H1 (cell line): ENCODE results near the gene ARHGAP18. TPM values are rescaled to one million over a fixed set of nuclear protein-coding genes. Genes with fewer than 3 reads are reported as not detected.

Source experiments
- CTCF ChIA-PET: fragments of 300-600 bp; sonication (Branson Sonifier 250); formaldehyde crosslinking; loops from one replicate; lab custom pipeline; 2021; ENCODE audit not compliant: partially characterized antibody; lab: Charles Lee
- POLR2A ChIA-PET: fragments of 300-600 bp; sonication (Branson Sonifier 250); formaldehyde crosslinking; loops from one replicate; lab custom pipeline; 2021; ENCODE audit warnings: inconsistent platforms; ENCODE audit not compliant: partially characterized antibody; lab: Charles Lee
- DNase-seq, 2 experiments: peaks; one replicate each; pipeline versions ENCODE4 v3.0.0 to v3.0.0-alpha.2; 2010 to 2022; ENCODE audit warnings: low spot score in 2 of 2, low read depth in 1 of 2, mixed read lengths in 1 of 2
- FAIRE-seq: peaks from 2 replicates; lab custom pipeline; 2011; peaks lifted over from hg19 to GRCh38; lab: Jason Lieb, UNC
- H2AFZ ChIP-seq: 2 replicates; pipeline ENCODE4 v1.8.1; 2012; ENCODE audit warnings: low read length, inconsistent platforms
- H2AK5ac ChIP-seq: 2 replicates; pipeline ENCODE4 v1.6.1; 2013; ENCODE audit warnings: low read depth, low read length
- H2BK120ac ChIP-seq: replicated peaks from 2 replicates; pipeline ENCODE3; 2013; ENCODE audit warnings: low read depth, low read length, inconsistent platforms
- H2BK12ac ChIP-seq: 2 replicates; pipeline ENCODE4 v1.6.1; 2013; ENCODE audit warnings: low read depth, low read length
- H2BK15ac ChIP-seq: 2 replicates; pipeline ENCODE4 v1.6.1; 2013; ENCODE audit warnings: low read length
- H2BK20ac ChIP-seq: 2 replicates; pipeline ENCODE4 v1.6.1; 2013; ENCODE audit warnings: low read length
- H2BK5ac ChIP-seq: 2 replicates; pipeline ENCODE4 v1.6.1; 2013; ENCODE audit warnings: low read depth, low read length
- H3K14ac ChIP-seq: 2 replicates; pipeline ENCODE4 v1.6.1; 2013; ENCODE audit warnings: inconsistent platforms; ENCODE audit not compliant: insufficient read length
- H3K18ac ChIP-seq: 2 replicates; pipeline ENCODE4 v1.6.1; 2013; ENCODE audit warnings: low read length; ENCODE audit errors: extremely low read depth
- H3K23ac ChIP-seq: 2 replicates; pipeline ENCODE4 v1.6.1; 2013; ENCODE audit warnings: inconsistent platforms; ENCODE audit not compliant: insufficient read length
- H3K23me2 ChIP-seq: 2 replicates; pipeline ENCODE4 v1.6.1; 2013; ENCODE audit warnings: low read depth, low read length
- H3K27ac ChIP-seq: 2 replicates; pipeline ENCODE4 v1.6.1; 2011; ENCODE audit warnings: low read depth, low read length, inconsistent platforms
- H3K27me3 ChIP-seq, 4 experiments: replicated peaks in 1 of 4; 1 replicate in 1 of 4; 2 replicates in 3 of 4; pipeline versions ENCODE4 v1.6.1 to v1.8.1; 2011 to 2013; ENCODE audit warnings: low read length in 3 of 4, mild to moderate bottlenecking in 3 of 4, inconsistent platforms in 2 of 4, mixed read lengths in 2 of 4, moderate library complexity in 1 of 4; ENCODE audit not compliant: control insufficient read depth in 3 of 4, insufficient read depth in 3 of 4; ENCODE audit errors: extremely low read depth in 1 of 4
- H3K36me3 ChIP-seq, 4 experiments: 2 replicates each; pipeline versions ENCODE4 v1.6.1 to v1.8.1; 2011 to 2013; ENCODE audit warnings: mild to moderate bottlenecking in 4 of 4, low read length in 3 of 4, moderate library complexity in 2 of 4, control low read depth in 1 of 4, inconsistent platforms in 1 of 4; ENCODE audit not compliant: insufficient read depth in 4 of 4, control insufficient read depth in 2 of 4
- H3K4ac ChIP-seq: replicated peaks from 2 replicates; pipeline ENCODE3; 2013; ENCODE audit warnings: low read length, low read depth, mixed read lengths, inconsistent platforms; ENCODE audit not compliant: insufficient read length
- H3K4me1 ChIP-seq, 4 experiments: replicated peaks in 1 of 4; 1 replicate in 1 of 4; 2 replicates in 3 of 4; pipeline versions ENCODE4 v1.6.1 to v1.8.1; 2011 to 2013; ENCODE audit warnings: low read length in 3 of 4, inconsistent platforms in 2 of 4, mixed read lengths in 1 of 4; ENCODE audit not compliant: insufficient read depth in 4 of 4, control insufficient read depth in 3 of 4
- H3K4me2 ChIP-seq, 2 experiments: 2 replicates each; pipeline versions ENCODE4 v1.6.1 to v1.8.1; 2011 to 2013; ENCODE audit warnings: low read depth in 2 of 2, low read length in 2 of 2, control low read depth in 1 of 2, inconsistent platforms in 1 of 2, mild to moderate bottlenecking in 1 of 2; ENCODE audit not compliant: insufficient read depth in 1 of 2
- H3K4me3 ChIP-seq, 4 experiments: fragments of 200-600, 300-600 bp in 1 of 4; sonication (generic), shearing (Covaris generic), sonication (Bioruptor Twin) in 1 of 4; 2 replicates each; pipeline versions ENCODE4 v1.5.1 to v1.8.1; 2011 to 2016; ENCODE audit warnings: low read length in 4 of 4, low read depth in 3 of 4, control low read depth in 2 of 4, inconsistent platforms in 2 of 4, mild to moderate bottlenecking in 2 of 4, mixed read lengths in 1 of 4, moderate library complexity in 1 of 4; ENCODE audit not compliant: insufficient read depth in 2 of 4; ENCODE audit errors: extremely low read depth in 1 of 4
- H3K56ac ChIP-seq: replicated peaks from 2 replicates; pipeline ENCODE3; 2013; ENCODE audit warnings: low read depth, mild to moderate bottlenecking, mixed read lengths, low read length, inconsistent platforms; ENCODE audit not compliant: insufficient read length
- H3K79me1 ChIP-seq: 2 replicates; pipeline ENCODE4 v1.6.1; 2013; ENCODE audit warnings: low read depth, low read length, control low read depth
- H3K79me2 ChIP-seq, 2 experiments: 2 replicates each; pipeline versions ENCODE4 v1.6.1 to v1.8.1; 2012 to 2013; ENCODE audit warnings: low read length in 2 of 2, mild to moderate bottlenecking in 2 of 2, inconsistent platforms in 1 of 2; ENCODE audit not compliant: insufficient read depth in 2 of 2, control insufficient read depth in 1 of 2
- H3K9ac ChIP-seq, 4 experiments: replicated peaks in 1 of 4; 1 replicate in 1 of 4; 2 replicates in 3 of 4; pipeline versions ENCODE4 v1.6.1 to v1.8.1; 2011 to 2013; ENCODE audit warnings: low read depth in 3 of 4, low read length in 3 of 4, control low read depth in 2 of 4, mild to moderate bottlenecking in 2 of 4, moderate library complexity in 2 of 4, inconsistent platforms in 1 of 4; ENCODE audit errors: extremely low read depth in 1 of 4
- H3K9me3 ChIP-seq, 2 experiments: 2 replicates each; pipeline versions ENCODE4 v1.6.1 to v1.8.1; 2012 to 2013; ENCODE audit warnings: mild to moderate bottlenecking in 2 of 2, moderate library complexity in 2 of 2, control low read depth in 1 of 2, inconsistent platforms in 1 of 2, low read depth in 1 of 2, low read length in 1 of 2, mixed read lengths in 1 of 2; ENCODE audit not compliant: insufficient read depth in 2 of 2
- H4K20me1 ChIP-seq, 2 experiments: replicated peaks in 1 of 2; 2 replicates each; pipeline versions ENCODE3 to v1.8.1; 2011 to 2013; ENCODE audit warnings: inconsistent platforms in 2 of 2, low read length in 2 of 2, mild to moderate bottlenecking in 1 of 2; ENCODE audit not compliant: insufficient read depth in 2 of 2, control insufficient read depth in 1 of 2
- H4K5ac ChIP-seq: 2 replicates; pipeline ENCODE4 v1.6.1; 2013; ENCODE audit warnings: low read length, low read depth, mixed read lengths, inconsistent platforms; ENCODE audit not compliant: insufficient read length
- H4K8ac ChIP-seq: 2 replicates; pipeline ENCODE4 v1.8.0; 2013; ENCODE audit warnings: mild to moderate bottlenecking, moderate library complexity, low read length, inconsistent platforms; ENCODE audit not compliant: insufficient read depth; ENCODE audit errors: extremely low read depth
- H4K91ac ChIP-seq: replicated peaks from 2 replicates; pipeline ENCODE3; 2013; ENCODE audit warnings: low read length, mixed read lengths, inconsistent platforms; ENCODE audit not compliant: insufficient read length
- EP300 ChIP-seq, 2 experiments: IDR thresholded peaks; 1 replicate in 1 of 2; 2 replicates in 1 of 2; pipeline ENCODE4 v1.6.1; 2011 to 2012; ENCODE audit warnings: low read depth in 2 of 2, low read length in 2 of 2, mild to moderate bottlenecking in 2 of 2, borderline replicate concordance in 1 of 2, inconsistent platforms in 1 of 2, moderate library complexity in 1 of 2
- KDM1A ChIP-seq: fragments of 200-600, 300-600 bp; sonication (generic); IDR thresholded peaks from 2 replicates; pipeline ENCODE4 v1.7.1; 2016; ENCODE audit warnings: mild to moderate bottlenecking, low read length, borderline replicate concordance
- POU5F1 ChIP-seq: IDR thresholded peaks from 2 replicates; pipeline ENCODE4 v1.6.1; 2011; ENCODE audit warnings: low read depth, mild to moderate bottlenecking, low read length, moderate library complexity
- RAD21 ChIP-seq, 2 experiments: IDR thresholded peaks in 1 of 2; conservative IDR thresholded peaks in 1 of 2; 2 replicates each; pipeline ENCODE4 v1.6.1; 2011; ENCODE audit warnings: low read depth in 2 of 2, low read length in 2 of 2, improper control_type of control experiment in 1 of 2, inconsistent platforms in 1 of 2, mild to moderate bottlenecking in 1 of 2, moderate library complexity in 1 of 2
- RXRA ChIP-seq: IDR thresholded peaks from 2 replicates; pipeline ENCODE4 v1.6.1; 2011; ENCODE audit warnings: low read depth, mild to moderate bottlenecking, low read length, moderate library complexity; ENCODE audit not compliant: insufficient read depth
- SIN3A ChIP-seq, 2 experiments: IDR thresholded peaks in 1 of 2; conservative IDR thresholded peaks in 1 of 2; 2 replicates each; pipeline ENCODE4 v1.6.1; 2011 to 2012; ENCODE audit warnings: low read length in 2 of 2, improper control_type of control experiment in 1 of 2, low read depth in 1 of 2, mild to moderate bottlenecking in 1 of 2
- SRF ChIP-seq: IDR thresholded peaks from 2 replicates; pipeline ENCODE4 v1.6.1; 2011; ENCODE audit warnings: mild to moderate bottlenecking, low read depth, low read length, moderate library complexity
- TAF1 ChIP-seq: IDR thresholded peaks from 2 replicates; pipeline ENCODE4 v1.6.1; 2011; ENCODE audit warnings: mild to moderate bottlenecking, low read depth, low read length
- USF2 ChIP-seq: IDR thresholded peaks from 2 replicates; pipeline ENCODE4 v1.6.1; 2011; ENCODE audit warnings: low read length, improper control_type of control experiment
- WGBS, 2 experiments: shearing (Covaris generic) in 1 of 2; methylation state at CpG; one replicate each; pipeline versions ENCODE4 v1.1.6 to v1.1.7; 2013 to 2015; ENCODE audit warnings: low lambda C conversion rate in 2 of 2, mixed read lengths in 2 of 2, inconsistent platforms in 1 of 2, low coverage in 1 of 2, missing lambda C conversion rate in 1 of 2; ENCODE audit not compliant: insufficient replicate concordance in 2 of 2, insufficient coverage in 1 of 2, insufficient read length in 1 of 2; ENCODE audit errors: extremely low coverage in 1 of 2, missing lambda C conversion rate in 1 of 2; 5-methylcytosine and 5-hydroxymethylcytosine counted together
- polyA plus RNA-seq, 7 experiments: library from polyadenylated mRNA; depleted of rRNA in 3 of 7; stranded (reverse) in 5 of 7; unstranded in 2 of 7; fragments of >200 nt in 5 of 7; fragments of 200-250 nt in 2 of 7; gene quantifications; 1 replicate in 5 of 7; 2 replicates in 1 of 7; 4 replicates in 1 of 7; pipeline versions ENCODE4 v1.2.1 to v1.2.3, GENCODE V29; 2011 to 2013; ENCODE audit warnings: missing spikeins in 2 of 7, mixed read lengths in 2 of 7
- total RNA-seq: library from RNA; stranded (reverse); fragmentation: NEBNext Ultra II Directional; extraction: Animal tissue kit (Norgen Biotek cat#: 25700); gene quantifications from 2 replicates; pipeline ENCODE4 v1.2.1, GENCODE V29; 2021

Gene ARHGAP18
- total and polyA plus RNA-seq, 2 of the 8 experiments (the other 6 are each of a cell fraction or from before 2014, with no cell fraction given): 0.83 to 4.5 TPM

- H3K4me2 ChIP-seq: no peak overlapping the region
- H2BK5ac ChIP-seq: peak overlapping the region; percentile 22; the same call in 1 of the 2 replicates
- H3K14ac ChIP-seq: no peak overlapping the region
- no peaks in the 10 kb centered on the region for H3K27me3 ChIP-seq
- no peak overlapping the region for H3K18ac ChIP-seq
- ChIA-PET POLR2A (no interaction called here), CTCF (interaction anchor here (0.8 to 2.3 kb wide), 22 partner anchors 10 to 178 kb away, joined by 3 to 14 read pairs (median 4); partner anchors contain the start of gene ARHGAP18)
- peak overlapping the region; percentile 66; the same call in 1 of the 2 replicates for H2BK15ac ChIP-seq
- H2BK20ac ChIP-seq: no peak overlapping the region
- H3K23ac ChIP-seq: no peak overlapping the region
- no peaks in the 10 kb centered on the region; the same call in 1 of the 2 replicates for H3K23me2 ChIP-seq
- H3K36me3 ChIP-seq: no peaks in the 10 kb centered on the region
- H2AK5ac ChIP-seq: 0 out of 2 replicates have a peak overlapping the region, but pooled peaks have one; percentile 46
- no peak for DNase-seq
- WGBS, 2 experiments: 89% methylated on average over 10 of the region's 10 CpGs; no CpG with 5 or more reads in 1 of the 2 experiments
- H3K56ac ChIP-seq: no peak overlapping the region
- no peak overlapping the region for H3K4me3 ChIP-seq
- FAIRE-seq: no peak
- H4K8ac ChIP-seq: no peak overlapping the region
- no peaks in the 10 kb centered on the region for H3K79me1 ChIP-seq
- no peaks in the 10 kb centered on the region for H3K9me3 ChIP-seq
- H4K20me1 ChIP-seq: no peaks in the 10 kb centered on the region
- H3K4me1 ChIP-seq: 0 out of 7 replicates have a peak, but pooled peaks cover 0 to 2% (median 0%) of the 10 kb centered on the region in 4 experiments
- H3K4ac ChIP-seq: no peak overlapping the region
- H3K79me2 ChIP-seq: no peaks in the 10 kb centered on the region
- H2AFZ ChIP-seq: peak overlapping the region; percentile 81
- no peak overlapping the region for H2BK120ac ChIP-seq
- no peak overlapping the region for H4K5ac ChIP-seq
- no peak overlapping the region for H4K91ac ChIP-seq
- no peak overlapping the region for H3K9ac ChIP-seq
- no peak overlapping the region for H3K27ac ChIP-seq
- H2BK12ac ChIP-seq: no peak overlapping the region
- TF ChIP-seq SIN3A (conservative IDR thresholded peaks at IDR 0.05 in 1 of 2, IDR thresholded peaks at IDR 0.05 in 1 of 2; ENCODE audit: low read depth in 1 of 2, low read length in 2 of 2): no peak
- TF ChIP-seq EP300 (IDR thresholded peaks at IDR 0.05; ENCODE audit: borderline replicate concordance in 1 of 2, low read depth in 2 of 2, low read length in 2 of 2): no peak
- no peak for TF ChIP-seq POU5F1
- TF ChIP-seq RAD21 (IDR thresholded peaks at IDR 0.05 in 1 of 2, conservative IDR thresholded peaks at IDR 0.05 in 1 of 2; ENCODE audit: low read depth in 2 of 2, low read length in 2 of 2): peak; percentile 21 to 53; a peak in 3 of 4 replicates
- no peak for TF ChIP-seq SRF
- no peak for TF ChIP-seq KDM1A
- TF ChIP-seq TAF1: no peak
- no peak for TF ChIP-seq USF2
- no peak for TF ChIP-seq RXRA
These were observed 38.3 kb downstream of the ARHGAP18 start for GRCh38 chr6:129671442-129672340.
